GM21515 (cell line): ENCODE results near the gene TOP2A.

Experiments used
- ATAC-seq: cut with Tn5 transposase; IDR thresholded peaks from one replicate; pipeline ENCODE4 v1.9.1; 2021; ENCODE audit not compliant: unreplicated experiment

TOP2A gene

GRCh38 chr17:40360091-40360490 lies 57.6 kb downstream of the TOP2A start:
- ATAC-seq: no peak

DNA sequence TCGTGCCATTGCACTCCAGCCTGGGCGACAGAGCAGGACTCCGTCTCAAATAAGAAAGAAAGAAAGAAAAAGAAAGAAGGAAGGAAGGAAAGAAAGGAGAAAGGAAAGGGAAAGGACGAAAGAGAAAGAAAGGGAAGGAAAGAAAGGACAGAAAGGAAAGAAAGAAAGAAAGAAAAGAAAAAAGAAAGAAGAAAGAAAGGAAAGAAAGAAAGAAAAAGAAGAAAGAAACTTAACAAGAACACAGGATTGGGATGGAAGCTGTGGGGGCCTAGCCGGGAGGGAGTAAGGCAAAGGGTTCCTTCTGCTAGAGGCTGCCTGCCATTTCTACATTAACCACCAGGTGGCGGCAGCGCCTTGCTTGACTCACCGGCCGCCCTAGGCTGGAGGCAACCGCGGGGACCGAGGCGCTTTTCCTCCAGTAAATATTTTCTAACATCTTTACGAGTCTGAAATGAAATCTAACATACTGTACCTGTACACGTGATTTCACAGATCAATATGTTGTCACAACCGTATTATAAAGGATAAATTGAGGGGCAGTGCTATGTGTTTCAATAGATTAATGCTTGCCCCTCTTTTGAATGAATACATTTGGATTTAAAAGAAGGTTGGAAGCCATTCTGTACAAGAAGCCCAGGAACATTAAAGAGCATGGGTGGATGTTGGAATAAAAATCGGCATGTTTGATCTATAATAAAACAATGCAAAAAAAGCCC lies 59.2 kb downstream of the TOP2A start:
- ATAC-seq: no peak

- ATAC-seq: no peak
Measured at GRCh38 chr17:40356990-40357881, 60.5 kb downstream of the TOP2A start.

DNA sequence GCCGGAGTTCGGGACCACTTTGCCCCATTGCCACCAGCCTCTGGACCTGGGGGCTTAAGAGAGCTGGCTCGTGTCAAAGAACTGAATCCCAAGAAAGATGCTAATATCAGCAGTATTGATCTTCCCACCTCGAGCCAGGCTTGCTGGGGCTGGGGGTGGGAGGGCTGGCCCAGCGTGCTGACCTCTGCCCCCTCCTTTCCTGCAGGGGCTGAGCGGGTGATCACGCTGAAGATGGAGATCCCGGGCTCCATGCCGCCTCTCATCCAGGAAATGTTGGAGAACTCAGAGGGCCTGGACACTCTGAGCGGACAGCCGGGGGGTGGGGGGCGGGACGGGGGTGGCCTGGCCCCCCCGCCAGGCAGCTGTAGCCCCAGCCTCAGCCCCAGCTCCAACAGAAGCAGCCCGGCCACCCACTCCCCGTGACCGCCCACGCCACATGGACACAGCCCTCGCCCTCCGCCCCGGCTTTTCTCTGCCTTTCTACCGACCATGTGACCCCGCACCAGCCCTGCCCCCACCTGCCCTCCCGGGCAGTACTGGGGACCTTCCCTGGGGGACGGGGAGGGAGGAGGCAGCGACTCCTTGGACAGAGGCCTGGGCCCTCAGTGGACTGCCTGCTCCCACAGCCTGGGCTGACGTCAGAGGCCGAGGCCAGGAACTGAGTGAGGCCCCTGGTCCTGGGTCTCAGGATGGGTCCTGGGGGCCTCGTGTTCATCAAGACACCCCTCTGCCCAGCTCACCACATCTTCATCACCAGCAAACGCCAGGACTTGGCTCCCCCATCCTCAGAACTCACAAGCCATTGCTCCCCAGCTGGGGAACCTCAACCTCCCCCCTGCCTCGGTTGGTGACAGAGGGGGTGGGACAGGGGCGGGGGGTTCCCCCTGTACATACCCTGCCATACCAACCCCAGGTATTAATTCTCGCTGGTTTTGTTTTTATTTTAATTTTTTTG lies 61.6 kb downstream of the TOP2A start:
- no peak for ATAC-seq

GRCh38 chr17:40355123-40355803 lies 62.4 kb downstream of the TOP2A start:
- ATAC-seq: no peak

DNA sequence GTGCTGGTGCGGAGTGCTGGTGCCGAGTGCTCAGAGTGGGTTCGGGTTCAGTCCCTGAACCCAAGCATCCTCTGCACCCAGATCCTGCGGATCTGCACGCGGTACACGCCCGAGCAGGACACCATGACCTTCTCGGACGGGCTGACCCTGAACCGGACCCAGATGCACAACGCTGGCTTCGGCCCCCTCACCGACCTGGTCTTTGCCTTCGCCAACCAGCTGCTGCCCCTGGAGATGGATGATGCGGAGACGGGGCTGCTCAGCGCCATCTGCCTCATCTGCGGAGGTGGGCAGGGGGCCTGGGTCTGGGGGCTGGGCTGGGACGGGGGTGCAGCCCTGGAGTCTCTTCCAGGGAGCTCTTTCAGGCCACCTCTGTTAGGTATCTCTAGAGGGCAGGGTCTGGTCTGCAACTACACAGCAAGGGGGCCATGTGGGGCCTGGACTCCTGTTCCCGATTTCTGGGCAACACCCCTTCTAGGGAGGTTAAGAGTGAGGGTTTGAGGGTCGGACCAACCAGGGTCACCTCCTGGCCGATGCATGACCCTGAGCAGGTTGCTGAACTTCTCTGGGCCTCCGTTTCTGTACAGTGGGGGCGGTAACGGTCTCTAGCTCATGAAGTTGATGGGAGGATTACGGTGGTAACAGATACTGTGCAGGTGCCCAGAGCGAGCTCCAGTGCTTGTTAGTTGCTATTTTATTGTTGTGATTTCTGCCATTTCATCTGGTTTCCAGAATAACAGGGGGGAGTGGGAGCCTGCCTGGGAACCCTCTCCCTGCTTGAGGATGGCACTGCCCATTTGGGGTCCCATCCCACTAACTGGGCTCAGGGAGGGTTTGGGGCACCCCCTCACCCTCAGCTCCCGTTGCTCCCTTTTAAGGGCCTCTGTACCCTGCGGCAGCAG lies 63.2 kb downstream of the TOP2A start:
- no peak for ATAC-seq

- no peak for ATAC-seq
Measured at GRCh38 chr17:40352779-40353394, 64.8 kb downstream of the TOP2A start.

DNA sequence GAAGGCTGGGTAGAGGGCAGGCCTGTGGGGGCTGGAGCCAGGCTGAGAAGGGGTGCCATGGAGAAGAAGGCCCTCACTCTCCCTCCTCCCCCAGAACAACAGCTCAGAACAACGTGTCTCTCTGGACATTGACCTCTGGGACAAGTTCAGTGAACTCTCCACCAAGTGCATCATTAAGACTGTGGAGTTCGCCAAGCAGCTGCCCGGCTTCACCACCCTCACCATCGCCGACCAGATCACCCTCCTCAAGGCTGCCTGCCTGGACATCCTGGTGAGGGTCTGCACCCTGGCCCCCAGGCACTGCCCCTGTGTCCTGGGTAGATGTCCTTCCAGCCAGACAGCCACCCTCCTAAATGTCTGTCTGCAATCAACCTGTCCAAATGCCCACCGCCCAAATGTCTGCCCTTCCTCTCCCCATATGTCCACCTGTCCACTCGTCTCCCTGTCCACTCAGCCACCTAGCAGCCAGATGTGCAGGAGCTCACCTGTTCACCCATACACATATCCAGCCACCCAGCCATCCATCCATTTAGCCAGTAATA lies 65.4 kb downstream of the TOP2A start:
- ATAC-seq: no peak

GRCh38 chr17:40351359-40352236 lies 66.1 kb downstream of the TOP2A start:
- ATAC-seq: no peak

- no peak for ATAC-seq
Measured at GRCh38 chr17:40350689-40351358, 66.9 kb downstream of the TOP2A start.

DNA sequence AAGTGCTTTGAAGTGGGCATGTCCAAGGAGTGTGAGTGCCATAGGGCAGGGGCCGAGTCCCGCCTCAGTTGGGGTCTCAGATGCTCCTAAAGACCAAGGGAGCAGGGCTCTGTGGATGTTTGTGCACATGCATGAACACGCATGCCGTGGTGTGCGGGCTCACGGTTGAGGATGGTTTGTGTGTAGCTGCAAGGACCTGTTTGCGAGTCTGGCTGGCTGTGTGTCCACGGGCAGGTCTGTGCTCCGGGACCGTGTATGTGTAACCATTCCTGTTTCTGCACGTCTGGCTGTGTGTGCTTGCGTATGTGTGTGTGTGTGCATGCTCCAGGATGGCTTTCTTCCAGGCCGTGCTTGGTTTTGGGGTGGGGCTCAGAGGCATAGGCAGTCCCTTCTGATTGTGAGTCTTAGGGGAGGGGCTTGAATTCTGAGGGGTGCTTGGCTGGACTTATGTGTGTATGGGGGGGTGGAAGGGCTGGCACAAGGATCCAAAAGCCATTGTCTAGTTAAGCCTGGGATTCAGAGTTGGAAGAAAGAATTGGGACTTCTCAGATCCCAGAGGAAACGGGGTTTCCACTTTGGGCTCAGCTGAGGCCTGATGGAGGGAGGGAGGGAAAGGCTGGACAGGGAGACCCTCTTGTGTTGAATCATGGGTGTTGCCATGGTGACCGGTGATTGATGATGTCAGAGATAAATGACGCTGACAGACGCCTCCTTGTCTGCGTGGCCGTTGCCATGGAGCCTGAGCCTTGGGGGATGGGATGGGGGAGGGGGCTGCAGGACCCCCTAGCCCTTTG lies 67.6 kb downstream of the TOP2A start:
- no peak for ATAC-seq

DNA sequence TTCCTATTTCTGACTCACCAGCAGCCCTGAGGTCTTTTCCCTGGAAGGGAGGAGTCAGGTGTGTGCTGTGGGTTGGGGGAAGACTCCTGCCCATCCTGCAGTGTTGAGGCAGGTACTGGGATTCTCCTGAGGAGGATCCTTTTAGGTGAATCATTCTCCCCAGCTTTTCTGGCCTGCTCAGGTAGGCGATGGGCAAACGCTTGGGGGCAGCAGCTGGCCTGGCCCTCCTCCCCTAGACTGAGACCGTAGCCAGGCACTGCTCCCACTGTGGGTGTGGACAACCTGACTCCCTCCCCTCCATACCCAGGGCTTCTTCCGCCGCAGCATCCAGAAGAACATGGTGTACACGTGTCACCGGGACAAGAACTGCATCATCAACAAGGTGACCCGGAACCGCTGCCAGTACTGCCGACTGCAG lies 68.2 kb downstream of the TOP2A start:
- no peak for ATAC-seq

- ATAC-seq: no peak
Measured at GRCh38 chr17:40348562-40349476, 68.9 kb downstream of the TOP2A start.

DNA sequence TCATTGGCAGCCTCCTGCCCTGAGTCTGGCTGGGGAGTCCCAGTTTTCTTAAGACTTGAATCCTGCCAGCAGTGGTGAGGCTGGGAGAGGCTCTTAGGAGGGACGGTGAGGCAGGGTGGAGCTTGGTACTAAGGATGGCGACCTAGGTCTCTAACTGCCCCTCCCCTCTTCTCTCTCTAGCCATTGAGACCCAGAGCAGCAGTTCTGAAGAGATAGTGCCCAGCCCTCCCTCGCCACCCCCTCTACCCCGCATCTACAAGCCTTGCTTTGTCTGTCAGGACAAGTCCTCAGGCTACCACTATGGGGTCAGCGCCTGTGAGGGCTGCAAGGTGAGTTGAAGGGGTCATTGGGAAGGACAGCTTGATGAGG lies 69.6 kb downstream of the TOP2A start:
- no peak for ATAC-seq

DNA sequence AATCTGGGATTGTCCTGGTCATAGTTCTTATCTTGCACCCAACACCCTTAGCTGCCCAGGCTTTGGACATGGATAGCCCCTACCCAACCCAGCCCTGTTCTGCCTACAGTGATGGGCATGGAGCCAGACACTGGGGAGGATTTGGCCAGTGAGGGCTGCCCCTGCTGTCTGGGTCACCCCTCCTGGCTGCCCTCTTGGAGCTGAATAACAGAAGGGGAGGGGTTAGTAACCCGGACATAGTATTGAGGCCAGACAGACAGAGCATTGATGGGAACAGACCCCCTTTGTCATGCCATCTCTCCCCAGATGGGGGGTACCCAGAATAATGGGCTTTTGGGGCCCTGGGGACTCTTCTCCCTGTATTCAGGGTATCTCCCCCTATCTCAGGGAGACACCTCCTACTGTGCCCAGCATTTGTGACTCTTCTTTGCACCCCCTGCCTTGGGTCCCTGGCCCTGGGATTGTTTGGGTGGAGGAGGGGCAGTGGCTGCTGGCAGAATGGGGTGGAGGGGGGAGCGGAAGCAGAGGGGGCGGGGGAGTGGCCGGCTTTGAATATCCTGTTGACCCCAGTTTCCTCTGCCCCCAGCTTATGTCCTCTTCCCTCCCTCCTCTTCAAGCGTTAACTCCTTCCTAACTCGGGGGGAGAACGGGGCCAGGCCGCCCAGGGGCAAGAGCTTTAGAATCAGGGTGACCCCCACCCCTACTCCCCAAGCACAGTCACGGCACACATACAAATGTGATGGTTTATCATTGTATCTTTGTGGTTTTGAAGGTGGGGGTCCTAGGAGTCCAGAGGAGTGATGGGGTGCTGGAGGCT lies 70.2 kb downstream of the TOP2A start:
- no peak for ATAC-seq
